ENCODE data around the gene SUPT3H.
"Not testable (repeated sequence)": the region's sequence is repeated elsewhere in the genome, so short reads cannot be mapped to it uniquely, and the experiment has no call there.

Gene SUPT3H

DNA sequence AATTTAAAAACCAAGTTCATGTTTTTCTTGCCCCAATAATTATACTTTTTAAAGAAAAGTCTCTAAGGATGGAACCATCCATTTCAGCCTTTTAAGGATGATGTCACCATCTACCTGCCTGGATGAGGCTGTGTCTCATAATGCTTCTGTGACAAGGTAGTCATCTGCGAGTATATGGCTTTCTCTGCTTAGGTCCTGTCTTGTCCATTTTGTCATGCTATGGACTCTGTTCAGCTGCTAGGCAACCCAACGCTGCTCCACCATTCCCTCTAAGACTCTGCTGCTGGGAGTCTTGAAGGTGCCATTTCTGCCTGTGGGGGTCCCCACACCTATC lies 509.4 kb downstream of the SUPT3H start:
- no peak for DNase-seq
- TF ChIP-seq, protein P1, sequence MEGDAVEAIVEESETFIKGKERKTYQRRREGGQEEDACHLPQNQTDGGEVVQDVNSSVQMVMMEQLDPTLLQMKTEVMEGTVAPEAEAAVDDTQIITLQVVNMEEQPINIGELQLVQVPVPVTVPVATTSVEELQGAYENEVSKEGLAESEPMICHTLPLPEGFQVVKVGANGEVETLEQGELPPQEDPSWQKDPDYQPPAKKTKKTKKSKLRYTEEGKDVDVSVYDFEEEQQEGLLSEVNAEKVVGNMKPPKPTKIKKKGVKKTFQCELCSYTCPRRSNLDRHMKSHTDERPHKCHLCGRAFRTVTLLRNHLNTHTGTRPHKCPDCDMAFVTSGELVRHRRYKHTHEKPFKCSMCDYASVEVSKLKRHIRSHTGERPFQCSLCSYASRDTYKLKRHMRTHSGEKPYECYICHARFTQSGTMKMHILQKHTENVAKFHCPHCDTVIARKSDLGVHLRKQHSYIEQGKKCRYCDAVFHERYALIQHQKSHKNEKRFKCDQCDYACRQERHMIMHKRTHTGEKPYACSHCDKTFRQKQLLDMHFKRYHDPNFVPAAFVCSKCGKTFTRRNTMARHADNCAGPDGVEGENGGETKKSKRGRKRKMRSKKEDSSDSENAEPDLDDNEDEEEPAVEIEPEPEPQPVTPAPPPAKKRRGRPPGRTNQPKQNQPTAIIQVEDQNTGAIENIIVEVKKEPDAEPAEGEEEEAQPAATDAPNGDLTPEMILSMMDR (IDR thresholded peaks at IDR 0.05), result no peak
- intact Hi-C loops (cut with DNase I; ENCODE audit: low total_unique reads), result no loop called here
- Histone ChIP-seq H3K9me3 (peaks cover 0 to 10% (median 0%) of the 10 kb centered on the region in 3 donors), H3K36me3 (no peaks in the 10 kb centered on the region), H3K27me3 (no peaks in the 10 kb centered on the region), H3K4me1 (no peaks in the 10 kb centered on the region), H3K4me3 (no peak overlapping the region), H3K27ac (no peak overlapping the region)

DNA sequence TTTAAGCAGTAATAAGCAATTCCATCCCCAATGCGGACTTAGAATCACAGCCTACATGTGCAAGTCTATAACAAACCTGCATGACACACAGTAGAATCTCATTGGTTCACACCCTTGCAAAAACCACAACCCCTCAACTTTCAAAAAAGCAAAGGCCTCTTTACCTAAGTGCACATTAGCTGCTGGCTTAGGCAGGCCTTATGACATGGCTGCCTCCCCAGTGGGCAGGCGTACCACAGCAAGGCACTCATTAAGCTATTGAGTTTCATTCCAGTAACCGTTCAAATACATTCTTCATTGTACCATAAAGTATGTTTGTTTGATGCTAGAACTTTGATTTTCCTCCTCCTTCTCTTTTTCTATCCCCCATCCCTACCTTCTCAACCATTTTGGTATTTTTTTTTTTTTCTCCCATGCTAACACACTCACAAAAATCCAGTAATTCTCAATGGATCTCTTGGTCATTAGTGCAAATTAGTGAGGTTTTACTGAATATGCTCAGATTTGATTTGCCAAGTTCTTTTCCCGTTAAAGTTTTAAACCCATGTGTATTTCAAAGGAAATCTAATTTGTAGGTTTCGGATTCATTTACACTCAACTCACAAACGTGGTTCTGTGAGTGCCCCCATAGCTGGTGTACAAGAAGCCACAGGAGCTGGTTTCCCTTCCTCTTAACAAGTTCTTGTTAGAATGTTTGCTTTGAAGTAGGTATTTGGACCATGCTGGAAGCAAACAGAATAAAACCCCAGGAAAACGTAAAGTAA lies 510.0 kb downstream of the SUPT3H start:
- DNase-seq, result no peak
- intact Hi-C loops (cut with DNase I; ENCODE audit: low total_unique reads), result no loop called here
- no peak overlapping the region for H3K27ac ChIP-seq
- H3K9me3 ChIP-seq, result peaks cover 0 to 10% (median 0%) of the 10 kb centered on the region in 3 donors
- H3K27me3 ChIP-seq, result no peaks in the 10 kb centered on the region
- no peak overlapping the region for H3K4me3 ChIP-seq
- H3K36me3 ChIP-seq, result no peaks in the 10 kb centered on the region
- H3K4me1 ChIP-seq, result no peaks in the 10 kb centered on the region
- TF ChIP-seq, protein P1 (IDR thresholded peaks at IDR 0.05), result no peak

DNA sequence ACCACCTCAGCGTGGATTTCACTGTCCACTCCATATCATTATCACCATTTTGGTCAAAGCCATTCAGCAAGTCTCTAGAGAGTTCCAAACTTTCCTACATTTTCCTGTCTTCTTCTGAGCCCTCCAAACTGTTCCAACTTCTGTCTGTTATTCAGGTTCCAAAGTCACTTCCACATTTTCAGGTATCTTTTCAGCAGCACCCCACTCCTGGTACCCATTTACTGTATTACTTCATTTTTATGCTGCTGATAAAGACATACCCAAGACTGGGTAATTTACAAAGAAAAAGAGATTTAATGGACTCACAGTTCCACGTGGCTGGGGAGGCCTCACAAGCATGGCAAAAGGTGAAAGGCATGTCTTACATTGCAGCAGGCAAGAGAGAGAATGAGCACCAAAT lies 512.5 kb downstream of the SUPT3H start:
- H3K4me3 ChIP-seq; intact Hi-C loops (cut with DNase I; ENCODE audit: low total_unique reads); DNase-seq; H3K9me3 ChIP-seq; H3K36me3 ChIP-seq; H3K27ac ChIP-seq; H3K4me1 ChIP-seq; H3K27me3 ChIP-seq: not testable (repeated sequence)

DNA sequence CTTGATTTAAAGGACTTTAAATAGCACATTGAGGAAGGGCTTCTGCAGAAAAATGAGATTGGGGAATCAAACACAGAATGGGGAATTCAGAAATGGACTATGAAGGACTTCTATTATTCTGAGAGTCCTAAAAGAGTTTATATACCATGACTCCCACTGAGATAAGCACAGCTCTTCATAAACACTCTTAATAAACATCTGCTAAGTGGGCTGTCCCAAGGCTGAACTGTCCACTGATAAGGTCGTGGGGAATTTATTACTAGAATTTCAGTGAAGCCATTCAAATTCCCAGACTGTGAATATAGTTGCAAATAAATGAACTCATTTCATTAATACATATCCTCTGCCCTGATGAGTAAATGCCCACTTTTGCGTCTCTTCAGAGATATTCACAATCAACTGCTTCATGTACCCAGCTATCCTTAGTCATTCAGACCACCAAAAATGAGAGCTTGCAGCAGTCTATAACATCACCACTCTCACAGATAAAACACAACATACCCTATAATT lies 517.8 kb downstream of the SUPT3H start:
- intact Hi-C loops (cut with DNase I; ENCODE audit: low total_unique reads), result no loop called here
- Histone ChIP-seq H3K27ac (no peak overlapping the region), H3K4me1 (peaks cover 0 to 17% (median 3%) of the 10 kb centered on the region in 4 donors), H3K36me3 (no peaks in the 10 kb centered on the region), H3K27me3 (no peaks in the 10 kb centered on the region), H3K9me3 (peaks cover 0 to under 1% (median 0%) of the 10 kb centered on the region in 3 donors), H3K4me3 (no peak overlapping the region)
- TF ChIP-seq, protein P1 (IDR thresholded peaks at IDR 0.05), result no peak
- no peak for DNase-seq

DNA sequence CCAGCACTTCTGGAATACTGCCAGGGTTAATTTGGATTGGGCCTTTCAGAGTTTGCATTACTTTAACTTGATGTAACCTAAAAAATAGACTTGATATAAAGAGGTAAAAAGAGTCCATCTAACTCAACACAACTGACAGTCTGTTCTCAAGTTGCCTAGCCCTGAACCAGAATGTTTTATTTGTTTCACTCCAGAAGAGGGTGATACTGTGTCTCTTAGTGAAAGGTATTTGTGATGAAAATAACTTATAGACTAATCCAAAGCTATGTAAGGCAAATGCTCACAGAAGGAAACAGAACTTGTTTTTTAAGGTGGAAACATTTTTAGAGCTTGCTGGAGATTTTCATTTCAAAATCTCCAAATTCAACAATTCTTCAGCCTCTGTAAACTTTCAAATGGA lies 518.7 kb downstream of the SUPT3H start:
- peaks cover 0 to 17% (median 3%) of the 10 kb centered on the region in 4 donors for H3K4me1 ChIP-seq
- H3K27ac ChIP-seq, result no peak overlapping the region
- no peak for DNase-seq
- no peaks in the 10 kb centered on the region for H3K27me3 ChIP-seq
- H3K36me3 ChIP-seq, result no peaks in the 10 kb centered on the region
- H3K4me3 ChIP-seq, result no peak overlapping the region
- H3K9me3 ChIP-seq, result no peaks in the 10 kb centered on the region
- intact Hi-C loops (cut with DNase I; ENCODE audit: low total_unique reads), result no loop called here
- TF ChIP-seq, protein P1 (IDR thresholded peaks at IDR 0.05), result no peak

DNA sequence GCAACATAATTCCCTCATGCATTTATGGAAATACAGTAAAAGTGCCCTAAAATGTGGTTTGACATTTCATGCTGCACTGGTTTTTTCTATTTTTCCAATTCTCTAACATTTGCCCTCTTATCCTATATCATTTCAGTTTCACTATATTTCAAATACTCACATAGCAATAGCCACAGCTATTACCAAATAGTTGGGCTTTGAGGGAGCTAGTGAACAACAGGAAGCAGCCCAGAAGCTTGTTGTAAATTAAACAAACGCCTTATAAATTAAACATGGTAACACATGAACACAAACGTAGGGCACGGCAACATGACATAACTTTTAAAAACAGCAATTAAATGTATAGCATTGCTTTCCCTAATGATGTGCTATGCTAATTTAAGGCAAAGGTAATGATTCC lies 521.3 kb downstream of the SUPT3H start:
- TF ChIP-seq, protein P1 (IDR thresholded peaks at IDR 0.05), result no peak
- H3K9me3 ChIP-seq, result no peaks in the 10 kb centered on the region
- H3K4me1 ChIP-seq, result peaks cover 0 to 17% (median 3%) of the 10 kb centered on the region in 4 donors
- H3K27ac ChIP-seq, result no peak overlapping the region
- intact Hi-C loops (cut with DNase I; ENCODE audit: low total_unique reads), result no loop called here
- H3K27me3 ChIP-seq, result no peaks in the 10 kb centered on the region
- H3K36me3 ChIP-seq, result no peaks in the 10 kb centered on the region
- no peak overlapping the region for H3K4me3 ChIP-seq
- DNase-seq, result no peak

All from tibial artery (tissue), 4 donors.